Upper lobe of left lung (tissue), 6 donors: ENCODE measurements around the gene TOR1B. TPM values are rescaled to one million over a fixed set of nuclear protein-coding genes. Genes with fewer than 3 reads are reported as not detected.
A peak's percentile ranks its signal among the peaks of the same experiment; 100 is the strongest.
"Not testable (repeated sequence)": the region's sequence is repeated elsewhere in the genome, so short reads cannot be mapped to it uniquely, and the experiment has no call there.

Experiments used
- ATAC-seq, 2 donors: fragments of 200-7000 bp; cut with Tn5 transposase; one replicate each; pipeline ENCODE4 v1.9.1; 2022; ENCODE audit warnings: mild to moderate bottlenecking in 2 of 2, moderate library complexity in 2 of 2; ENCODE audit not compliant: low FRiP score in 2 of 2
- DNase-seq, 2 donors: peaks; one replicate each; pipeline ENCODE4 v3.0.0-alpha.2; 2019 to 2020
- H3K27ac ChIP-seq, 4 donors: fragments of 200-600 bp; sonication (generic); one replicate each; pipeline ENCODE4 v1.5.1; 2016 to 2019
- H3K27me3 ChIP-seq, 4 donors: fragments of 200-600 bp; sonication (generic); one replicate each; pipeline ENCODE4 v1.5.1; 2017 to 2019
- H3K36me3 ChIP-seq, 4 donors: fragments of 200-600 bp; sonication (generic); one replicate each; pipeline ENCODE4 v1.5.1; 2016 to 2019
- H3K4me1 ChIP-seq, 4 donors: fragments of 200-600 bp; sonication (generic); one replicate each; pipeline ENCODE4 v1.5.1; 2018 to 2019
- H3K4me3 ChIP-seq, 4 donors: fragments of 200-600 bp; sonication (generic); one replicate each; pipeline ENCODE4 v1.5.1; 2017 to 2019; ENCODE audit warnings: mild to moderate bottlenecking in 2 of 4, moderate library complexity in 1 of 4
- H3K9me3 ChIP-seq, 4 donors: fragments of 200-600 bp; sonication (generic); one replicate each; pipeline ENCODE4 v1.5.1; 2018 to 2019
- EP300 ChIP-seq, 4 donors: sonication (generic); formaldehyde crosslinking; IDR thresholded peaks; one replicate each; pipeline ENCODE4 v1.5.1; 2017; ENCODE audit warnings: antibody characterized with exemption in 4 of 4, control low read depth in 2 of 4
- POLR2A ChIP-seq, 4 donors: fragments of 450-650 bp; IDR thresholded peaks; one replicate each; pipeline ENCODE4 v1.5.1; 2016 to 2017; ENCODE audit warnings: antibody characterized with exemption in 4 of 4, mild to moderate bottlenecking in 2 of 4
- POLR2AphosphoS5 ChIP-seq, 2 donors: sonication (generic); formaldehyde crosslinking; IDR thresholded peaks; one replicate each; pipeline ENCODE4 v1.5.1; 2017; ENCODE audit warnings: antibody characterized with exemption in 2 of 2
- WGBS, 2 donors: methylation state at CpG; one replicate each; pipeline ENCODE4 v1.1.5; 2017 to 2018; 5-methylcytosine and 5-hydroxymethylcytosine counted together
- total RNA-seq, 6 donors: library from RNA; depleted of rRNA in 4 of 6; stranded (reverse); fragments of >200 nt in 4 of 6; gene quantifications; one replicate each; pipeline versions ENCODE4 v1.1.0 to v1.2.1, GENCODE V29; 2016 to 2021
- TF ChIP-seq, protein P1 (sequence below), 6 experiments: fragments of 450-650 bp in 4 of 6; fragments of 200-600 bp in 2 of 6; sonication (generic) in 2 of 6; IDR thresholded peaks; one replicate each; pipeline ENCODE4 v1.5.1; 2016 to 2019; ENCODE audit warnings: antibody characterized with exemption in 6 of 6
- donor health status: DM: no; HTN: no; CAD: no; lungs with moderate emphysema.
- donor health status: DM: no; HTN: yes; CAD: no; lungs with severe emphysema.

The TOR1B gene
- total RNA-seq, 6 donors from 2014 or later = 13.0 to 37.4 (median 25.0) TPM

DNA sequence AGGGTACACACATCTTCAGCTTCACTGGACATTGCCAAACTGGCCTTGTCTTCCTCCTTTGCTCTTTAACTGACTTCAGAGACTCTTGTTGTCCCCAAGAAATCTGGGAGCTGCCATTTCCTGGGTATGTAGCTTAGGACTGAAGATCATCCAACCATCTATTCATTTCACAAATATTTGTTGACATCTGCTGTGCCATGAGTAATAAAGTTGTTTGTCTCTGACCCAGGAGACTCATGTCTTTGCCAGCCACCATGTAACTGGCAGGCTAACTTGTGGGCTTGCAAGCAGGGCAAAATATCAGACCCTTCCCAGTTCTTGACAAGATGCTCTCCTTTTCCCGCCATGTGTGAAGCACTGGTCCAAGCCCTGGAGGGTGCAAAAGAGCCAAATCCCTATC is 17.1 kb upstream of the TOR1B start:
- no peaks in the 10 kb centered on the region for H3K27me3 ChIP-seq
- DNase-seq (no peak), ATAC-seq (no peak)
- H3K4me3 ChIP-seq = no peak overlapping the region
- TF ChIP-seq POLR2A (IDR thresholded peaks at IDR 0.05) (no peak), EP300 (IDR thresholded peaks at IDR 0.05) (no peak), POLR2AphosphoS5 (IDR thresholded peaks at IDR 0.05) (no peak)
- TF ChIP-seq, protein P1, sequence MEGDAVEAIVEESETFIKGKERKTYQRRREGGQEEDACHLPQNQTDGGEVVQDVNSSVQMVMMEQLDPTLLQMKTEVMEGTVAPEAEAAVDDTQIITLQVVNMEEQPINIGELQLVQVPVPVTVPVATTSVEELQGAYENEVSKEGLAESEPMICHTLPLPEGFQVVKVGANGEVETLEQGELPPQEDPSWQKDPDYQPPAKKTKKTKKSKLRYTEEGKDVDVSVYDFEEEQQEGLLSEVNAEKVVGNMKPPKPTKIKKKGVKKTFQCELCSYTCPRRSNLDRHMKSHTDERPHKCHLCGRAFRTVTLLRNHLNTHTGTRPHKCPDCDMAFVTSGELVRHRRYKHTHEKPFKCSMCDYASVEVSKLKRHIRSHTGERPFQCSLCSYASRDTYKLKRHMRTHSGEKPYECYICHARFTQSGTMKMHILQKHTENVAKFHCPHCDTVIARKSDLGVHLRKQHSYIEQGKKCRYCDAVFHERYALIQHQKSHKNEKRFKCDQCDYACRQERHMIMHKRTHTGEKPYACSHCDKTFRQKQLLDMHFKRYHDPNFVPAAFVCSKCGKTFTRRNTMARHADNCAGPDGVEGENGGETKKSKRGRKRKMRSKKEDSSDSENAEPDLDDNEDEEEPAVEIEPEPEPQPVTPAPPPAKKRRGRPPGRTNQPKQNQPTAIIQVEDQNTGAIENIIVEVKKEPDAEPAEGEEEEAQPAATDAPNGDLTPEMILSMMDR (IDR thresholded peaks at IDR 0.05) = no peak
- H3K27ac ChIP-seq = no peak overlapping the region
- 89 to 100% methylated on average over 1 of the region's 1 CpG for WGBS, 2 donors
- no peaks in the 10 kb centered on the region for H3K36me3 ChIP-seq
- no peaks in the 10 kb centered on the region for H3K4me1 ChIP-seq
- no peaks in the 10 kb centered on the region for H3K9me3 ChIP-seq

DNA sequence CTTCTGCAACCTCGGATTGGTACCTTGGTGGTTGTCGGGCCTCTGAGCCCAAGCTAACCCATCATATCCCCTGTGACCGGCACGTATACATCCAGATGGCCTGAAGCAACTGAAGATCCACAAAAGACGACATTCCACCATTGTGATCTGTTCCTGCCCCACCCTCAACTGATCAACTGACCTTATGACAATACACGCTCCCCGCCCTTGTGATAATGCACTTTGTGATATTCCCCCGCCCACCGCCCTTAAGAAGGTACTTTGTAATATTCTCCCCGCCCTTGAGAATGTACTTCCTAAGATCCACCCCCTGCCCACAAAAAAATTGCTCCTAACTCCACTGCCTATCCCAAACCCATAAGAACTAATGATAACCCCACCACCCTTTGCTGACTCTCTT is 16.5 kb upstream of the TOR1B start:
- Histone ChIP-seq H3K9me3 (no peaks in the 10 kb centered on the region), H3K36me3 (no peaks in the 10 kb centered on the region), H3K27ac (no peak overlapping the region), H3K4me3 (no peak overlapping the region), H3K27me3 (no peaks in the 10 kb centered on the region), H3K4me1 (no peaks in the 10 kb centered on the region)
- WGBS, 2 donors = 66 to 85% methylated on average over 10 of the region's 10 CpGs
- TF ChIP-seq POLR2A (IDR thresholded peaks at IDR 0.05) (no peak), EP300 (IDR thresholded peaks at IDR 0.05) (no peak), POLR2AphosphoS5 (IDR thresholded peaks at IDR 0.05) (no peak)
- no peak for DNase-seq
- ATAC-seq = no peak

DNA sequence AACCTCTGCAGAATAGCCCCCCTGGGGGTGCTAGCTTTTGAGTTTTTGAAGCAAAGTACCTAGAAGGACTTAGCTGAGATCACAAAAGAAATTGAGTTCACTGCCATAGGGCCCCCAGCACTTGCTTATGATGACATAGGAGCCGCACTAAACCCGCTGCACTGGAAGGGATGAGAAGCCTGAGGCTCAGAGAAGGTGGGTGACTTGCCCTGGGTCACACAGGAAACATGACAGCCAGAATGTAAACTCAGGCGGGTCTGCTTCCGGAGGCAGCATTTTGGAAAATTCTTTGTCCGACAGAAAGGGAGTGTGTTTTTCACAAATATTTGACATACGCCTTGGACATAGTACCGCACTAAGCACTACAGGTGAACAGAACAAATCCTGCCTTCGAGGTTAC is 8.4 kb upstream of the TOR1B start:
- Histone ChIP-seq H3K27ac (no peak overlapping the region), H3K9me3 (no peaks in the 10 kb centered on the region), H3K36me3 (no peaks in the 10 kb centered on the region), H3K4me1 (no peaks in the 10 kb centered on the region), H3K4me3 (no peak overlapping the region), H3K27me3 (no peaks in the 10 kb centered on the region)
- DNase-seq = no peak
- TF ChIP-seq, protein P1 (IDR thresholded peaks at IDR 0.05) = no peak
- ATAC-seq = no peak
- 78 to 81% methylated on average over 8 of the region's 8 CpGs for WGBS, 2 donors

DNA sequence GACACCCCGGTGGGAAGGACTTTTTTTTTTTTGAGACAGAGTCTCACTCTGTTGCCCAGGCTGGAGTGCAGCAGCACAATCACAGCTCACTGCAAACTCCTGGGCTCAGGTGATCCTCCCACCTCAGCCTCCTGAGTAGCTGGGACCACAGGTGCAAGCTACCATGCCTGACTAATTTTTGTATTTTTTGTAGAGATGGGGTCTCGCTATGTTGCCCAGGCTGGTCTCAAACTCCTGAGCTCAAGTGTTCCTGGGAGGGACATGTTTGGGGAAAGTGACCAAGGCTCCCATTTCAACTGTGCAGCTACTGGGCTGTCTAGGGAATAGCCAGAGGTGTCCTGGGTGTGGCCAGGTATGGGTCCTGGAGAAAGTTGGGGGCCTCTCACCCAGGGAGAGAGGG is 7.0 kb upstream of the TOR1B start:
- not testable (repeated sequence) for H3K9me3 ChIP-seq, H3K4me1 ChIP-seq, H3K4me3 ChIP-seq, DNase-seq, ATAC-seq, H3K36me3 ChIP-seq, H3K27me3 ChIP-seq, H3K27ac ChIP-seq
- WGBS, 2 donors = 89 to 92% methylated on average over 2 of the region's 2 CpGs

DNA sequence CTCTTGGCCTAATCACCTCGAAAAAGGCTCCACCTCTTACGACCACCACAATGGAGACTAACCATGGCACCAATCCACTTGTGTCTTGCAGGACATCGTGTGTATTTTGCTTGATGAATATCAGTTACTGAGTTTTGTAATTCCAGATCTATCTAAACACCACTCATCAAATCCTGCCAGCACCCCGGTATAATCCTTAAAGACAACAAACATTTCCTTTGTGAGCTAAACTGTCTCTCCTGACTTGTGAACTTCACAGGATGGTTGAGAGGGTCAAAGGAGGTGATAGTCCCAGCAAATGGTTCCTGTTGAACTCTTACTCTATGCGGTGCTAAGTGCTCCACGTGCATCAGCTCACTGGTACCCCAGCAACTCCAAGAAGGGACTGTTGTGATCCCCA is 4.0 kb upstream of the TOR1B start:
- peaks cover 4 to 10% (median 5%) of the 10 kb centered on the region in 4 donors for H3K4me1 ChIP-seq
- WGBS, 2 donors = 33 to 40% methylated on average over 6 of the region's 6 CpGs
- no peak overlapping the region for H3K27ac ChIP-seq
- DNase-seq = no peak
- H3K27me3 ChIP-seq = no peaks in the 10 kb centered on the region
- no peaks in the 10 kb centered on the region for H3K36me3 ChIP-seq
- no peak overlapping the region for H3K4me3 ChIP-seq
- H3K9me3 ChIP-seq = no peaks in the 10 kb centered on the region
- no peak for ATAC-seq
- TF ChIP-seq POLR2AphosphoS5 (IDR thresholded peaks at IDR 0.05) (no peak), EP300 (IDR thresholded peaks at IDR 0.05) (no peak), POLR2A (IDR thresholded peaks at IDR 0.05) (no peak)
- TF ChIP-seq, protein P1 (IDR thresholded peaks at IDR 0.05) = no peak

DNA sequence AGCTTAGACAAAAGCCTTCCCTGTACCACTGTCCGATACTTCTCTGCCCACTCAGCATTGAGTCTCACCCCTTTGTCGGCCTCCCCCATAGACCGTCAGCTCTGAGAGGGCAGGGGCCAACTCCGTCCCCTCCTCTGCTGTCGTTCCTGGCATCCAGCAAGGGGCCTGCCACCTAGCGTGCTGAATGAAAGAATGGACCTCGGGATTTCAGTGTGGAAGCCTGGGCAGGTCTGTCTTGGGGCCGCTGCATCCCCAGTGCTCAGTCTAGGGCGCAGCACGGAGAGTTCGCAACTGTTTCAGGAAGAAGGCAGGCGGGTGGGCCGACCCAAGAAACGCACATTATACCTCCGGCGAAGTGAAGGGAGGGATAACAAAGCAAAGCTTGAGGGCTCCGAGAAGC is 1.5 kb upstream of the TOR1B start:
- H3K9me3 ChIP-seq = no peaks in the 10 kb centered on the region
- no peaks in the 10 kb centered on the region for H3K36me3 ChIP-seq
- H3K27me3 ChIP-seq = no peaks in the 10 kb centered on the region
- TF ChIP-seq, protein P1 (IDR thresholded peaks at IDR 0.05) = no peak
- no peak for TF ChIP-seq EP300 (IDR thresholded peaks at IDR 0.05)
- TF ChIP-seq POLR2AphosphoS5 (IDR thresholded peaks at IDR 0.05) = no peak
- TF ChIP-seq POLR2A (IDR thresholded peaks at IDR 0.05) = no peak
- H3K4me3 ChIP-seq = no peak overlapping the region
- no peak for ATAC-seq
- no peak overlapping the region for H3K27ac ChIP-seq
- peaks cover 10 to 27% (median 13%) of the 10 kb centered on the region in 4 donors for H3K4me1 ChIP-seq
- WGBS, 2 donors = 88 to 90% methylated on average over 17 of the region's 17 CpGs
- DNase-seq = peak in 1 of 2 donors; percentile 33
